Naive B cell (primary cell): ENCODE data around the gene WDPCP. TPM values are rescaled to one million over a fixed set of nuclear protein-coding genes. Genes with fewer than 3 reads are reported as not detected.
"Not testable (repeated sequence)": the region's sequence is repeated elsewhere in the genome, so short reads cannot be mapped to it uniquely, and the experiment has no call there.

Experiments used
- ATAC-seq, 2 donors: fragments of 150-1000 bp; cut with Tn5 transposase; 2 replicates each; pipeline ENCODE4 v1.10.0; 2021; ENCODE audit warnings: low read depth in 2 of 2, mild to moderate bottlenecking in 2 of 2, moderate library complexity in 2 of 2
- DNase-seq: peaks from one replicate; pipeline ENCODE4 v3.0.0; 2022
- H3K27ac Mint-ChIP-seq, 6 donors: one replicate each; pipeline ENCODE4 v1.8.0; 2020 to 2022; ENCODE audit warnings: mild to moderate bottlenecking in 6 of 6, mixed read lengths in 6 of 6, moderate library complexity in 5 of 6, inconsistent platforms in 2 of 6
- H3K27me3 Mint-ChIP-seq, 3 donors: one replicate each; pipeline ENCODE4 v1.8.0; 2021 to 2022; ENCODE audit warnings: mixed read lengths in 3 of 3, mild to moderate bottlenecking in 1 of 3
- H3K36me3 Mint-ChIP-seq, 2 donors: one replicate each; pipeline ENCODE4 v1.8.0; 2020 to 2022; ENCODE audit warnings: mixed read lengths in 2 of 2, inconsistent platforms in 1 of 2, mild to moderate bottlenecking in 1 of 2
- H3K4me1 Mint-ChIP-seq, 3 donors: one replicate each; pipeline ENCODE4 v1.8.0; 2020 to 2022; ENCODE audit warnings: mixed read lengths in 3 of 3, inconsistent platforms in 1 of 3, mild to moderate bottlenecking in 1 of 3, moderate library complexity in 1 of 3
- H3K4me3 Mint-ChIP-seq, 8 donors: one replicate each; pipeline ENCODE4 v1.8.0; 2020 to 2022; ENCODE audit warnings: mild to moderate bottlenecking in 8 of 8, mixed read lengths in 8 of 8, moderate library complexity in 8 of 8, inconsistent platforms in 2 of 8
- H3K9me3 Mint-ChIP-seq, 7 donors: one replicate each; pipeline ENCODE4 v1.8.0; 2020 to 2022; ENCODE audit warnings: mixed read lengths in 7 of 7, mild to moderate bottlenecking in 5 of 7, inconsistent platforms in 2 of 7, moderate library complexity in 1 of 7
- polyA plus RNA-seq, 6 donors: library from polyadenylated mRNA; unstranded; fragments of 300-500 nt; fragmentation: Illumina TruSeq; gene quantifications; one replicate each; pipeline ENCODE4 v1.2.3, GENCODE V29; 2021; ENCODE audit warnings: low read depth in 6 of 6

Gene WDPCP
- polyA plus RNA-seq, 6 donors from 2014 or later: 3.8 to 8.5 (median 5.9) TPM

GRCh38 chr2:63581298-63581961, 6.8 kb downstream of the WDPCP start:
- DNase-seq (no peak), ATAC-seq (no peak)
- Mint-ChIP-seq H3K4me1 (peaks cover 7 to 19% (median 7%) of the 10 kb centered on the region in 3 donors), H3K4me3 (peak overlapping the region in 1 of 8 donors; percentile 12), H3K27me3 (no peaks in the 10 kb centered on the region), H3K27ac (no peak overlapping the region), H3K36me3 (no peaks in the 10 kb centered on the region), H3K9me3 (peaks cover 0 to 3% (median 0%) of the 10 kb centered on the region in 7 donors)

- H3K27ac Mint-ChIP-seq: no peak overlapping the region
- no peak for ATAC-seq
- H3K36me3 Mint-ChIP-seq: no peaks in the 10 kb centered on the region
- H3K9me3 Mint-ChIP-seq: peaks cover 0 to 3% (median 0%) of the 10 kb centered on the region in 7 donors
- H3K4me1 Mint-ChIP-seq: peaks cover 7 to 17% (median 7%) of the 10 kb centered on the region in 3 donors
- H3K27me3 Mint-ChIP-seq: no peaks in the 10 kb centered on the region
- peak overlapping the region in 1 of 8 donors; percentile 12 for H3K4me3 Mint-ChIP-seq
- no peak for DNase-seq
Measured at GRCh38 chr2:63580651-63581297, 7.5 kb downstream of the WDPCP start.

GRCh38 chr2:63578767-63579166, 9.5 kb downstream of the WDPCP start:
- no peaks in the 10 kb centered on the region for H3K27me3 Mint-ChIP-seq
- no peak for DNase-seq
- ATAC-seq: no peak

GRCh38 chr2:63576546-63576945, 11.7 kb downstream of the WDPCP start:
- no peak for ATAC-seq
- DNase-seq: no peak
- Mint-ChIP-seq H3K9me3 (peaks cover 0 to 15% (median 5%) of the 10 kb centered on the region in 7 donors), H3K4me3 (no peak overlapping the region), H3K36me3 (peaks cover 7 to 12% of the 10 kb centered on the region in 2 donors), H3K27me3 (no peaks in the 10 kb centered on the region), H3K4me1 (peaks cover 7 to 22% (median 10%) of the 10 kb centered on the region in 3 donors), H3K27ac (peak overlapping the region in 1 of 6 donors; percentile 6)

More at GRCh38 chr2:63578767-63579166, 9.5 kb downstream of the WDPCP start:
- Mint-ChIP-seq H3K4me1 (peaks cover 7 to 17% (median 10%) of the 10 kb centered on the region in 3 donors), H3K27ac (no peak overlapping the region), H3K9me3 (peaks cover 0 to 9% (median 5%) of the 10 kb centered on the region in 7 donors), H3K36me3 (peaks cover 6% of the 10 kb centered on the region in 2 donors), H3K4me3 (no peak overlapping the region)

- not testable (repeated sequence) for ATAC-seq, H3K4me1 Mint-ChIP-seq
- peak overlapping the region in 1 of 6 donors; percentile 77 for H3K27ac Mint-ChIP-seq
Measured at GRCh38 chr2:63573726-63574345, 14.4 kb downstream of the WDPCP start.

GRCh38 chr2:63573026-63573425, 15.3 kb downstream of the WDPCP start:
- ATAC-seq, H3K27me3 Mint-ChIP-seq, H3K4me1 Mint-ChIP-seq, DNase-seq, H3K27ac Mint-ChIP-seq, H3K4me3 Mint-ChIP-seq: not testable (repeated sequence)
- peaks cover 7 to 25% of the 10 kb centered on the region in 2 donors for H3K36me3 Mint-ChIP-seq
- peaks cover 0 to 28% (median 17%) of the 10 kb centered on the region in 7 donors for H3K9me3 Mint-ChIP-seq

More at GRCh38 chr2:63573726-63574345, 14.4 kb downstream of the WDPCP start:
- DNase-seq, H3K4me3 Mint-ChIP-seq, H3K27me3 Mint-ChIP-seq: not testable (repeated sequence)
- Mint-ChIP-seq H3K9me3 (peaks cover 0 to 20% (median 10%) of the 10 kb centered on the region in 7 donors), H3K36me3 (peaks cover 7 to 17% of the 10 kb centered on the region in 2 donors)

GRCh38 chr2:63572001-63572400, 16.3 kb downstream of the WDPCP start:
- Mint-ChIP-seq H3K4me3 (no peak overlapping the region), H3K27ac (no peak overlapping the region), H3K9me3 (peaks cover 0 to 39% (median 23%) of the 10 kb centered on the region in 7 donors), H3K4me1 (peaks cover 0 to 8% (median 3%) of the 10 kb centered on the region in 3 donors), H3K36me3 (peaks cover 13 to 36% of the 10 kb centered on the region in 2 donors), H3K27me3 (no peaks in the 10 kb centered on the region)
- DNase-seq: no peak
- no peak for ATAC-seq

GRCh38 chr2:63571291-63571690, 17.0 kb downstream of the WDPCP start:
- no peak overlapping the region for H3K4me3 Mint-ChIP-seq
- DNase-seq (no peak), ATAC-seq (no peak)
- peaks cover 1 to 8% (median 3%) of the 10 kb centered on the region in 3 donors for H3K4me1 Mint-ChIP-seq
- H3K9me3 Mint-ChIP-seq: peaks cover 2 to 46% (median 25%) of the 10 kb centered on the region in 7 donors
- peaks cover 13 to 41% of the 10 kb centered on the region in 2 donors for H3K36me3 Mint-ChIP-seq
- no peaks in the 10 kb centered on the region for H3K27me3 Mint-ChIP-seq
- no peak overlapping the region for H3K27ac Mint-ChIP-seq

- peaks cover 13 to 44% of the 10 kb centered on the region in 2 donors for H3K36me3 Mint-ChIP-seq
- no peak overlapping the region for H3K4me3 Mint-ChIP-seq
- H3K9me3 Mint-ChIP-seq: peaks cover 5 to 47% (median 25%) of the 10 kb centered on the region in 7 donors
- no peak overlapping the region for H3K27ac Mint-ChIP-seq
- no peaks in the 10 kb centered on the region for H3K27me3 Mint-ChIP-seq
- no peak for DNase-seq
- H3K4me1 Mint-ChIP-seq: peaks cover 3 to 8% (median 3%) of the 10 kb centered on the region in 3 donors
- no peak for ATAC-seq
Measured at GRCh38 chr2:63569740-63570139, 18.5 kb downstream of the WDPCP start.

GRCh38 chr2:63562751-63563150, 25.5 kb downstream of the WDPCP start:
- Mint-ChIP-seq H3K4me1 (peaks cover 0 to 3% (median 0%) of the 10 kb centered on the region in 3 donors), H3K9me3 (peaks cover 8 to 53% (median 36%) of the 10 kb centered on the region in 7 donors), H3K4me3 (no peak overlapping the region), H3K27me3 (no peaks in the 10 kb centered on the region), H3K27ac (no peak overlapping the region), H3K36me3 (peaks cover 31 to 40% of the 10 kb centered on the region in 2 donors)
- ATAC-seq: no peak
- DNase-seq: no peak

- peaks cover 10 to 51% (median 40%) of the 10 kb centered on the region in 7 donors for H3K9me3 Mint-ChIP-seq
- peaks cover 45 to 46% of the 10 kb centered on the region in 2 donors for H3K36me3 Mint-ChIP-seq
- H3K27ac Mint-ChIP-seq, ATAC-seq, H3K4me1 Mint-ChIP-seq, DNase-seq, H3K27me3 Mint-ChIP-seq: not testable (repeated sequence)
- H3K4me3 Mint-ChIP-seq: peak overlapping the region in 1 of 8 donors; percentile 8
Measured at GRCh38 chr2:63558922-63559321, 29.4 kb downstream of the WDPCP start.

GRCh38 chr2:63557819-63558218, 30.5 kb downstream of the WDPCP start:
- H3K36me3 Mint-ChIP-seq: peaks cover 45 to 46% of the 10 kb centered on the region in 2 donors
- H3K4me1 Mint-ChIP-seq, H3K27me3 Mint-ChIP-seq, H3K27ac Mint-ChIP-seq, ATAC-seq, DNase-seq, H3K4me3 Mint-ChIP-seq: not testable (repeated sequence)
- peaks cover 10 to 51% (median 40%) of the 10 kb centered on the region in 7 donors for H3K9me3 Mint-ChIP-seq

GRCh38 chr2:63555931-63556330, 32.3 kb downstream of the WDPCP start:
- DNase-seq: no peak
- peaks cover 38% of the 10 kb centered on the region in 2 donors for H3K36me3 Mint-ChIP-seq
- no peaks in the 10 kb centered on the region for H3K27me3 Mint-ChIP-seq
- H3K4me3 Mint-ChIP-seq: no peak overlapping the region
- H3K4me1 Mint-ChIP-seq: no peaks in the 10 kb centered on the region
- no peak for ATAC-seq
- H3K9me3 Mint-ChIP-seq: peaks cover 10 to 43% (median 31%) of the 10 kb centered on the region in 7 donors
- peak overlapping the region in 1 of 6 donors; percentile 61 for H3K27ac Mint-ChIP-seq
